ENCODE results near the gene MCAT.

Gene MCAT

GRCh38 chr22:43094085-43094484 is 49.1 kb downstream of the MCAT start:
- no peak for DNase-seq (ENCODE audit: low read depth in 2 of 2)

DNA sequence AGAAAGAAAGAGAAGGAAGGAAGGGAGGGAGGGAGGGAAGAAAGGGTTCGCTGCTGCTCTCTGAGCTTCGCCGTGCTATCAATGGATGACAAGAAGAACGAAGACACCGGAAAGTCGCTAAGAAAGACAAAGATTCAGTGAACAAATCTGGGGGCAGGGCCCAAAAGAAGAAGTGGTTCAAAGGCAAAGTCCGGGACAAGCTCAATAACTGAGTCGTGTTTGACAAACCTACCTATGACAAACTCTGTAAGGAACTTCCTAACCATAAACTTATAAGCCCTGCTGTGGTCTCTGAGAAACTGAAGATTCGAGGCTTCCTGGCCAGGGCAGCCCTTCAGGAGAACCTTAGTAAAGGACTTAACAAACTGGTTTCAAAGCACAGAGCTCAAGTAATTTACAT is 51.1 kb downstream of the MCAT start:
- no peak for DNase-seq (ENCODE audit: low read depth in 2 of 2)

DNA sequence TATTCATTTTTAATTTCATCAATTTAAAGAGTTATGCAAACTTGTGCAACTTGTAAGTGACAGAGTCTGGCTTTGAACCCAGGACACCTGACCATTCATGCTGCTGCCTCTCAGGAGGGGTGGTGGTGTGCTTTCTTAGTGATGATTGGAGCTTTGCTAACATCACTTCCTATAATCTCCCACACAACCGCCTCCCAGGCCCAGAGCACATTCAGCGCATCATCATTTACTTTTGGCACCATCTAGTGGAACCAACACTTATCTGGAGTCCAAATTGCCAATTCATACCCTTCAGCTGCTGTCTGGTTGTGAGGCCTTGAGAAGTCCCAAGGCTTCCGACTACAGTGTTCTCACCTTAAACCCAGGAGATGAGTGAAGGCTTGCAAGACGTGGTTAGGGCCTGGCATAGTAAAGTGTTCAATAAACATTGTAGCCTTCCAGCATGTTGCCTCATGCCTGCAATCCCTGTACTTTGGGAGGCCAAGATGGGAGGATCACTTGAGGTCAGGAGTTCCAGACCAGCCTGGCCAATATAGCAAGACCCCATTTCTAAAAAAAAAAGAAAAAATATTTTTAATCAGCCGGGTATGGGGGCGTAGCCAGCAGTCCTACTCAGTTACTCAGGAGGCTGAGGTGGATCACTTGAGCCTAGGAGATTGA is 52.9 kb downstream of the MCAT start:
- peak; percentile 34 to 39 for DNase-seq (ENCODE audit: low read depth in 2 of 2)

DNA sequence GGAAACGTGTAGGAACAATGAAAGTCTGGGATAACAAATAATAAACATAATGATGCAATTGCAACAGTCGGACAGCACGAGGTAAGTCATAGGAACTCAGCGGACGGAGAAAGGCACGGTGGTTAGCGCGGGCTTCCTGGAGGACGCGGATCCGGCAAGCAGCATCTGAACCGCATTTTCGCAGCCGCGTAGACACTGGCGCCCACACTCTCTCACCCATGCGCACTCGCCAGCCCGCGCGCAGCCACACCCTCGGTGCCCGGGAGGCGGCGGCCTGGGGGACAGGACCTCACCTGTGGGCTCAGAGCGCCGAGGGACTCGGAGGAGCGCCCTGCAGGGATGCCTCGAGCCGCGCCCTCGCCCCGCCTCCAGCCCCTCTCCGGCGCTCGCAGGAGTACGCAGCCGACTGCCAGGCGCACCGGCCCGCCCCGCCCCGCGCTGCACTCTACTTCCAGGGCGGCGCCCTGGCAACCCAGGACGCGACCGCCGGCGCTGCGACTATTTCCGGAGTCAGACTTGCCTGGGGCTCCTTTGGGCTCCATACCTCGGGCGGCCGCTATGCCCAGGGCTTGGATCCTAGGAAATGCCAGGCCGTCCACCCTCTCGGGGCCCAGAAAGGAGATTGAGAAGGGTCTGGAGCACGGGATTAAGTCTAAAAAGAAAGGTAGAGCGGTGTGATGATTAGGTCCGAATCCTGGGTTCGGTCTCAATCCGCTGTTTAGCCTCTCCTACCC is 54.0 kb downstream of the MCAT start, which contains the start of gene TTLL1:
Gene TTLL1, minus strand, starts transcription at position 408 of the 734 bp plus-strand sequence. CDS start 13,805 bp downstream, outside the sequence.
- DNase-seq (ENCODE audit: low read depth in 2 of 2): peak; percentile 88 to 92

DNA sequence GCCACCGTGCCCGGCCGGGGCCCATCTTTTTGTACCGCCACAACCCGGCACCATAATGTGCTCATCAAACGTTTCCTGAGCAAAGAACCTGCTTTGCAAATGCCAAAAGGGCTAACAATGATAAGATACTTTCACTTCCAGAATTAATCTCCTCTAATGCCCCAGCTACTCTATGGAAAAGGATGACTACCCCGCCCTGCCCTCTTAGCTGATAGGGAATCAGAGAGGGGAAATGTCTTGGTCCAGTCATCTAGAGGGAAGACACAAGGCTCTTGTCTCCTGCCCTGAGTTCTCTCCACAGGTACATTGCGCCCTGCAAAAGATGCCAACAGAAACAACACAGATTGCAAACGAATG is 54.6 kb downstream of the MCAT start:
- no peak for DNase-seq (ENCODE audit: low read depth in 2 of 2)

- no peak for DNase-seq (ENCODE audit: low read depth in 2 of 2)
These were observed 57.3 kb downstream of the MCAT start for GRCh38 chr22:43085658-43086606.
